HAP-1 (cell line): ENCODE measurements around the gene MYO5A.
A peak's percentile ranks its signal among the peaks of the same experiment; 100 is the strongest.

Experiments
- DNase-seq, 2 experiments: peaks; one replicate each; pipeline ENCODE4 v3.0.0-alpha.2; 2016 to 2020; ENCODE audit warnings: low spot score in 2 of 2
- H3K27me3 ChIP-seq: fragments of 250-450 bp; sonication (Bioruptor Pico); 2 replicates; pipeline ENCODE4 v1.5.1; 2020; ENCODE audit warnings: low read depth, mild to moderate bottlenecking, moderate library complexity
- H3K36me3 ChIP-seq: fragments of 250-450 bp; sonication (Bioruptor Pico); replicated peaks from 2 replicates; pipeline ENCODE4 v1.5.1; 2020; ENCODE audit warnings: mild to moderate bottlenecking
- H3K4me1 ChIP-seq: fragments of 250-450 bp; sonication (Bioruptor Pico); 2 replicates; pipeline ENCODE4 v1.5.1; 2020; ENCODE audit warnings: mild to moderate bottlenecking
- H3K4me3 ChIP-seq: fragments of 250-450 bp; sonication (Bioruptor Pico); 2 replicates; pipeline ENCODE4 v1.5.1; 2020; ENCODE audit warnings: mild to moderate bottlenecking, moderate library complexity
- H3K9me3 ChIP-seq: fragments of 250-450 bp; sonication (Bioruptor Pico); 2 replicates; pipeline ENCODE4 v1.5.1; 2020; ENCODE audit warnings: mild to moderate bottlenecking, moderate library complexity
- in situ Hi-C: fragments of 300-500 bp; cut with MboI; formaldehyde crosslinking; loops from 3 replicates; pipeline ENCODE4 v1.14.3; 2020; ENCODE audit warnings: low sequenced_read_pairs, inconsistent platforms, mixed read lengths

Gene MYO5A

GRCh38 chr15:52338891-52339290 is 189.8 kb downstream of the MYO5A start:
- Histone ChIP-seq H3K4me3 (no peak overlapping the region), H3K4me1 (peaks cover 2% of the 10 kb centered on the region; the same call in 1 of the 2 replicates), H3K27me3 (no peaks in the 10 kb centered on the region), H3K36me3 (no peaks in the 10 kb centered on the region), H3K9me3 (no peaks in the 10 kb centered on the region)
- in situ Hi-C loops, result no loop called here
- DNase-seq, result no peak

- Histone ChIP-seq H3K4me1 (peaks cover 2% of the 10 kb centered on the region; the same call in 1 of the 2 replicates), H3K9me3 (no peaks in the 10 kb centered on the region), H3K36me3 (no peaks in the 10 kb centered on the region), H3K27me3 (no peaks in the 10 kb centered on the region), H3K4me3 (no peak overlapping the region)
- in situ Hi-C loops, result no loop called here
- no peak for DNase-seq
Observed at GRCh38 chr15:52338058-52338457, 190.6 kb downstream of the MYO5A start.

GRCh38 chr15:52337198-52337853 is 191.4 kb downstream of the MYO5A start:
- Histone ChIP-seq H3K27me3 (no peaks in the 10 kb centered on the region), H3K4me3 (no peak overlapping the region), H3K9me3 (no peaks in the 10 kb centered on the region), H3K36me3 (no peaks in the 10 kb centered on the region), H3K4me1 (peaks cover 2% of the 10 kb centered on the region; the same call in 1 of the 2 replicates)
- DNase-seq, result no peak
- in situ Hi-C loops, result no loop called here

GRCh38 chr15:52336529-52336928 is 192.2 kb downstream of the MYO5A start:
- no peak for DNase-seq
- no peaks in the 10 kb centered on the region for H3K36me3 ChIP-seq
- H3K4me3 ChIP-seq, result no peak overlapping the region
- no peaks in the 10 kb centered on the region for H3K27me3 ChIP-seq
- no peaks in the 10 kb centered on the region for H3K9me3 ChIP-seq
- H3K4me1 ChIP-seq, result peaks cover 2% of the 10 kb centered on the region; the same call in 1 of the 2 replicates
- in situ Hi-C loops, result no loop called here

- DNase-seq, result no peak
- Histone ChIP-seq H3K36me3 (no peaks in the 10 kb centered on the region), H3K27me3 (no peaks in the 10 kb centered on the region), H3K4me3 (no peak overlapping the region), H3K9me3 (no peaks in the 10 kb centered on the region), H3K4me1 (peaks cover 2% of the 10 kb centered on the region; the same call in 1 of the 2 replicates)
- in situ Hi-C loops, result no loop called here
Observed at GRCh38 chr15:52334491-52335160, 194.1 kb downstream of the MYO5A start.

GRCh38 chr15:52331490-52332240 is 197.0 kb downstream of the MYO5A start:
- no peak overlapping the region for H3K4me3 ChIP-seq
- no peaks in the 10 kb centered on the region for H3K4me1 ChIP-seq
- DNase-seq, result peak; percentile 28 to 63
- in situ Hi-C loops, result no loop called here
- peaks cover 11% of the 10 kb centered on the region for H3K36me3 ChIP-seq
- no peaks in the 10 kb centered on the region for H3K9me3 ChIP-seq
- H3K27me3 ChIP-seq, result no peaks in the 10 kb centered on the region

- no peak overlapping the region for H3K4me3 ChIP-seq
- no peaks in the 10 kb centered on the region for H3K27me3 ChIP-seq
- H3K36me3 ChIP-seq, result peaks cover 15% of the 10 kb centered on the region
- in situ Hi-C loops, result no loop called here
- no peak for DNase-seq
- H3K9me3 ChIP-seq, result no peaks in the 10 kb centered on the region
- H3K4me1 ChIP-seq, result no peaks in the 10 kb centered on the region
Observed at GRCh38 chr15:52329987-52330386, 198.7 kb downstream of the MYO5A start.

GRCh38 chr15:52329150-52329549 is 199.5 kb downstream of the MYO5A start:
- H3K27me3 ChIP-seq, result no peaks in the 10 kb centered on the region
- H3K36me3 ChIP-seq, result peaks cover 15% of the 10 kb centered on the region
- DNase-seq, result no peak
- no peaks in the 10 kb centered on the region for H3K4me1 ChIP-seq
- in situ Hi-C loops, result no loop called here
- no peaks in the 10 kb centered on the region for H3K9me3 ChIP-seq
- H3K4me3 ChIP-seq, result no peak overlapping the region

- Histone ChIP-seq H3K4me3 (no peak overlapping the region), H3K9me3 (no peaks in the 10 kb centered on the region), H3K4me1 (no peaks in the 10 kb centered on the region), H3K27me3 (no peaks in the 10 kb centered on the region), H3K36me3 (peaks cover 15% of the 10 kb centered on the region)
- in situ Hi-C loops, result no loop called here
- DNase-seq, result no peak
Observed at GRCh38 chr15:52328680-52329079, 200.0 kb downstream of the MYO5A start.

- Histone ChIP-seq H3K27me3 (no peaks in the 10 kb centered on the region), H3K9me3 (no peaks in the 10 kb centered on the region), H3K4me1 (no peaks in the 10 kb centered on the region), H3K36me3 (peaks cover 18% of the 10 kb centered on the region), H3K4me3 (no peak overlapping the region)
- no peak for DNase-seq
- in situ Hi-C loops, result no loop called here
Observed at GRCh38 chr15:52326756-52327155, 201.9 kb downstream of the MYO5A start.

GRCh38 chr15:52324109-52324508 is 204.6 kb downstream of the MYO5A start:
- no peaks in the 10 kb centered on the region for H3K27me3 ChIP-seq
- no peak overlapping the region for H3K4me3 ChIP-seq
- H3K9me3 ChIP-seq, result no peaks in the 10 kb centered on the region
- H3K36me3 ChIP-seq, result peaks cover 25% of the 10 kb centered on the region
- in situ Hi-C loops, result no loop called here
- H3K4me1 ChIP-seq, result no peaks in the 10 kb centered on the region
- no peak for DNase-seq

- no peaks in the 10 kb centered on the region for H3K9me3 ChIP-seq
- no peaks in the 10 kb centered on the region for H3K27me3 ChIP-seq
- in situ Hi-C loops, result no loop called here
- peaks cover 35% of the 10 kb centered on the region for H3K36me3 ChIP-seq
- no peaks in the 10 kb centered on the region for H3K4me1 ChIP-seq
- H3K4me3 ChIP-seq, result no peak overlapping the region
- DNase-seq, result no peak
Observed at GRCh38 chr15:52318729-52319500, 209.8 kb downstream of the MYO5A start.

- in situ Hi-C loops, result no loop called here
- no peaks in the 10 kb centered on the region for H3K4me1 ChIP-seq
- H3K4me3 ChIP-seq, result no peak overlapping the region
- peaks cover 32% of the 10 kb centered on the region for H3K36me3 ChIP-seq
- no peaks in the 10 kb centered on the region for H3K27me3 ChIP-seq
- no peaks in the 10 kb centered on the region for H3K9me3 ChIP-seq
- no peak for DNase-seq
Observed at GRCh38 chr15:52317688-52318087, 211.0 kb downstream of the MYO5A start.
